Thoracic aorta (tissue), 2 donors: ENCODE results near the gene ARHGEF40. TPM values are rescaled to one million over a fixed set of nuclear protein-coding genes. Genes with fewer than 3 reads are reported as not detected.

Experiments used
- ATAC-seq: fragments of 150-250 bp; one replicate; pipeline ENCODE4 v1.8.0; 2017; ENCODE audit warnings: low read depth; ENCODE audit not compliant: insufficient number of reproducible peaks, low FRiP score
- DNase-seq: peaks from one replicate; pipeline ENCODE4 v3.0.0-alpha.2; 2020; ENCODE audit warnings: low spot score
- H3K27ac ChIP-seq, 2 donors: fragments of 200-600 bp; sonication (generic); 1 replicate in 1 of 2; 2 replicates in 1 of 2; pipeline ENCODE4 v1.5.1; 2016; ENCODE audit warnings: mild to moderate bottlenecking in 2 of 2, moderate library complexity in 2 of 2
- H3K27me3 ChIP-seq: fragments of 200-600 bp; sonication (generic); replicated peaks from 2 replicates; pipeline ENCODE4 v1.6.0; 2016; ENCODE audit warnings: mild to moderate bottlenecking; ENCODE audit not compliant: insufficient read depth
- H3K36me3 ChIP-seq: fragments of 200-600 bp; sonication (generic); one replicate; pipeline ENCODE4 v1.5.1; 2016
- H3K4me1 ChIP-seq, 2 donors: fragments of 200-600 bp; sonication (generic); 1 replicate in 1 of 2; 2 replicates in 1 of 2; pipeline versions ENCODE4 v1.5.1 to v1.6.0; 2016; ENCODE audit warnings: low read depth in 2 of 2, mild to moderate bottlenecking in 1 of 2; ENCODE audit not compliant: control insufficient read depth in 1 of 2
- H3K4me3 ChIP-seq: fragments of 200-600 bp; sonication (generic); 2 replicates; pipeline ENCODE4 v1.5.1; 2016; ENCODE audit warnings: mild to moderate bottlenecking
- H3K9me3 ChIP-seq: fragments of 200-600 bp; sonication (generic); 2 replicates; pipeline ENCODE4 v1.5.1; 2016
- total RNA-seq, 2 donors: library from RNA; depleted of rRNA; stranded (reverse); fragments of >200 nt; gene quantifications; one replicate each; pipeline versions ENCODE4 v1.1.0 to v1.2.3, GENCODE V29; 2016
- TF ChIP-seq, protein P1 (sequence below): fragments of 200-600 bp; sonication (generic); IDR thresholded peaks from one replicate; pipeline ENCODE4 v1.5.1; 2019; ENCODE audit warnings: antibody characterized with exemption

The ARHGEF40 gene
- total RNA-seq, 2 donors from 2014 or later: 51.0 to 61.7 TPM

DNA sequence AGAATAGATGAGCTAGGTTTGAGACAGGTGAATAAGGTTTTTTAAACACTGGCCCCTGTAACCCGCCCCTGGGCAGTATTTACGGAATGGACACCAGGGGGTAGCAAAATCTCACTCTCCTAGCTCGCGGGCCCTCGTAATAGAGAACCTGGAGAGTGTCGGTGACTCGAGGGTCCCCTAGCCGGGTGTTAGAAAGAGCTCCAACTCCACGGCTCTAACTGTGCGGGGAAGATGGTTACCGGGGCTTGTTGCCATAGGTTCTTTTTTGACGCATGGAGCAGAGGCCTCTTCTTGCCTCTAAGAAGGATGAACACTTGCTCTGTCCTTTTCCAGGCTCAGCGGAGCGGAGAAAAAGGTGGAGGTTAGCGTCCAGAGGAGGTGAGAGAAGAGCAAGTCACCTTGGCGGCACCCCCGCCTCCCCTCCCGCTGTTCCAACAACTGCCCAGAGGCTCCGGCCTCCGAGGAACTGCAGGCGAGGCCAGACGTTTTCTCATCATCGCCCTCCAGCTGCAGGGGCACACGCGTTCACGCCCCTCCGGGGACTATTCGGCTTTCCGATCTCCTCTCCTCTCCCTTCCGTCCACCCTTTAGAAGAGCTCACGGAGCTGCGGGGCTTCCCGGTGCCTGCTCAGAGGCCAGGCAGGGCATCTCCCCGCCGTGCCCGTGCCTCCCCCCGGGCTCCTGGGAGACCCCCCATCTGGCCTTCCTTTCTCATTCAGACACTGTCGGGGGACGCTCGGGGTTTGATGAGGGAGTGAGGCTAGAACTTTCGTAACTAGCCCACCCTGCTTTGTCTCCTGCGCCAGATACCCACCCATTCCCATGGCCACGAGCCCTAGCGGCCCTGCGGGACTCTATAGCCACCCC is 1.4 kb upstream of the ARHGEF40 start:
- Histone ChIP-seq H3K4me1 (peaks cover 9 to 27% of the 10 kb centered on the region in 2 donors), H3K27me3 (no peaks in the 10 kb centered on the region), H3K27ac (peak overlapping the region; percentile 88 to 90), H3K36me3 (peaks cover 2% of the 10 kb centered on the region), H3K4me3 (peak overlapping the region; percentile 84), H3K9me3 (no peaks in the 10 kb centered on the region)
- ATAC-seq: no peak
- peak; percentile 45 for DNase-seq
- TF ChIP-seq, protein P1, sequence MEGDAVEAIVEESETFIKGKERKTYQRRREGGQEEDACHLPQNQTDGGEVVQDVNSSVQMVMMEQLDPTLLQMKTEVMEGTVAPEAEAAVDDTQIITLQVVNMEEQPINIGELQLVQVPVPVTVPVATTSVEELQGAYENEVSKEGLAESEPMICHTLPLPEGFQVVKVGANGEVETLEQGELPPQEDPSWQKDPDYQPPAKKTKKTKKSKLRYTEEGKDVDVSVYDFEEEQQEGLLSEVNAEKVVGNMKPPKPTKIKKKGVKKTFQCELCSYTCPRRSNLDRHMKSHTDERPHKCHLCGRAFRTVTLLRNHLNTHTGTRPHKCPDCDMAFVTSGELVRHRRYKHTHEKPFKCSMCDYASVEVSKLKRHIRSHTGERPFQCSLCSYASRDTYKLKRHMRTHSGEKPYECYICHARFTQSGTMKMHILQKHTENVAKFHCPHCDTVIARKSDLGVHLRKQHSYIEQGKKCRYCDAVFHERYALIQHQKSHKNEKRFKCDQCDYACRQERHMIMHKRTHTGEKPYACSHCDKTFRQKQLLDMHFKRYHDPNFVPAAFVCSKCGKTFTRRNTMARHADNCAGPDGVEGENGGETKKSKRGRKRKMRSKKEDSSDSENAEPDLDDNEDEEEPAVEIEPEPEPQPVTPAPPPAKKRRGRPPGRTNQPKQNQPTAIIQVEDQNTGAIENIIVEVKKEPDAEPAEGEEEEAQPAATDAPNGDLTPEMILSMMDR: peak; percentile 65

DNA sequence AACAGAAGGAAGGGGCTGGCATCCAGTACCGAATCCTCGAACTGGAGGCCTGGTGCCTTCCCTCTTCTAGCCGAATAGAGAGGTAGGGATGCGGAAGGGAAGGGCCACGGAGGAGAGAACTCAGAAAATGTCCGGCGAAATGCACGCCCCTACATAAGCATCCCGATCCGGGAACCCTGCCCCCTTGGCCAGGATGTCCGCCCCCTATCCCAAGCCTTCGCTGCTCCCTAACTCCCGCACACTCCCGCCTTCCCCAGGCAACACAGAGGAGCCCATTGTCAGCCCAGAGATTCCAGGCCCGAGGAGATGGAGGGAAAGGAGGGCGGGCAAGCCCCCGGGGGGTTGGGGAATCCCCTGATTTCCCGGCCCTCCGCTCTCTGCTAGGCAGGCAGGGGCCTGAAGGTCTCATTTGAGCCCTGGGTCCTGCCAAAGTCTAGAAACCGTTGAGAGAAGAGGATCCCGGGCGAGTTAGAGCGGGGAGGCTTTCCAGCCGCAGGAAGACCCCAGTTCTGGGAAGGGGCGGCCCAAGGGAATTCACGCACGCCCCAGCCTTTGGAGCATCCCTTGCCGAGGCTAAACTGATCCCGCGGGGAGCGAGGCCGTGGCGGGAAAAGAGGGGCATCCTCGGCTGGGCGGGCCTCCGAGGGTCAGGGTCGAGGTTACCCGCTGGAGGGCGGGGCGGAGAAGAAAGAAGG is 569 bp upstream of the ARHGEF40 start:
- TF ChIP-seq, protein P1: no peak
- Histone ChIP-seq H3K27me3 (no peaks in the 10 kb centered on the region), H3K36me3 (peaks cover 8% of the 10 kb centered on the region), H3K27ac (peak overlapping the region; percentile 88 to 90), H3K4me1 (peaks cover 9 to 27% of the 10 kb centered on the region in 2 donors), H3K4me3 (peak overlapping the region; percentile 84), H3K9me3 (no peaks in the 10 kb centered on the region)
- DNase-seq: no peak
- ATAC-seq: no peak

DNA sequence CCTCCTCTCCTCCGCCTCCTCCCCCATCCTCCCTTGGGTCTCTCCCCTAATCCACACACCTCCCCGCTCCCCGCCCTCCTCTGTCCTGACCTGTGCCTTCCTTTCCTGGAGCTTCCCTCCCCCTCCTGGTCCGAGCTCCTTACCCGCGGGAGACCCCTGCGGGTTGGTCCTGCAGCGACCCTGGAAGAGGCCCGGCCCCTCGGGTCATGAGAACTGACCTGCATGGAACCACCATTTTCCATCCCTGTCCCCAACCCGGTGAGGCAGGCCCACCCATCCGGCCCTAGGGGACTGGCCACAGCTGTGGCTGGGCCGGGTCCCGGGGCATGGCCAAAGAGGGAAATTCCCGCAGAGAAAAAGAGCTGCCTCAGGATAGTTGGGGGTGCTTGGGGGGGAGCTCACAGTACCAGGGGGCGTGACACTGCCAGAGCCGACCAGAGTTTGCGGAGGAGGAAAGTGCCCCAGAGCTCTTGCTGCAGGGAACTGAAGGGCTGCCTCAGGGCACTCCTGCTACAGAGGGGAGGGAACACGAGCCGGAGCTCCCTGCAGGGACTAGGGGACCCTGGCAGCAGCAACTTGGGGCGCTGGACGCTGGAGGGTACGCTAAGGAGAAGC is 613 bp downstream of the ARHGEF40 start:
- DNase-seq: no peak

GRCh38 chr14:21071225-21072030 is 1.3 kb downstream of the ARHGEF40 start:
- ATAC-seq (peak; percentile 41), DNase-seq (peak; percentile 71)
- peak overlapping the region; percentile 84 for H3K4me3 ChIP-seq
- H3K27me3 ChIP-seq: no peaks in the 10 kb centered on the region
- H3K27ac ChIP-seq: peak overlapping the region; percentile 88 to 90
- TF ChIP-seq, protein P1: no peak
- H3K36me3 ChIP-seq: peaks cover 24% of the 10 kb centered on the region
- H3K4me1 ChIP-seq: peaks cover 9 to 27% of the 10 kb centered on the region in 2 donors
- no peaks in the 10 kb centered on the region for H3K9me3 ChIP-seq

More for the DNA sequence above, 613 bp downstream of the ARHGEF40 start:
- TF ChIP-seq, protein P1: no peak
- Histone ChIP-seq H3K27ac (peak overlapping the region; percentile 88 to 90), H3K9me3 (no peaks in the 10 kb centered on the region), H3K4me3 (peak overlapping the region; percentile 84), H3K36me3 (peaks cover 18% of the 10 kb centered on the region), H3K27me3 (no peaks in the 10 kb centered on the region), H3K4me1 (peaks cover 9 to 27% of the 10 kb centered on the region in 2 donors)
- ATAC-seq: no peak
